ENCODE measurements around the gene PCCA.
"Not testable (repeated sequence)": the region's sequence is repeated elsewhere in the genome, so short reads cannot be mapped to it uniquely, and the experiment has no call there.

PCCA gene

GRCh38 chr13:100523411-100523810, 434.5 kb downstream of the PCCA start:
- in situ Hi-C loops (cut with MboI; ENCODE audit: low pct_unique_long_range_greater_than_20kb, low sequenced_read_pairs, unreplicated experiment), result loop anchor here (25.0 kb wide), 1 partner anchor 536 kb away; the partner anchor contains the start of gene ZIC2
- no peak for TF ChIP-seq CTCF (IDR thresholded peaks at IDR 0.05; ENCODE audit: extremely low read depth, insufficient read depth, missing control alignments)

GRCh38 chr13:100523981-100524386, 435.1 kb downstream of the PCCA start:
- no peak for DNase-seq (ENCODE audit: low spot score)
- in situ Hi-C loops (cut with MboI; ENCODE audit: low pct_unique_long_range_greater_than_20kb, low sequenced_read_pairs, unreplicated experiment), result loop anchor here (25.0 kb wide), 1 partner anchor 537 kb away; the partner anchor contains the start of gene ZIC2

More at GRCh38 chr13:100523411-100523810, 434.5 kb downstream of the PCCA start:
- DNase-seq (ENCODE audit: low spot score), result no peak

GRCh38 chr13:100524688-100525087, 435.8 kb downstream of the PCCA start:
- DNase-seq (ENCODE audit: low spot score), result not testable (repeated sequence)
- in situ Hi-C loops (cut with MboI; ENCODE audit: low pct_unique_long_range_greater_than_20kb, low sequenced_read_pairs, unreplicated experiment), result loop anchor here (25.0 kb wide), 1 partner anchor 537 kb away; the partner anchor contains the start of gene ZIC2

More at GRCh38 chr13:100523981-100524386, 435.1 kb downstream of the PCCA start:
- no peak for TF ChIP-seq CTCF (IDR thresholded peaks at IDR 0.05; ENCODE audit: extremely low read depth, insufficient read depth, missing control alignments)

GRCh38 chr13:100525453-100526317, 436.8 kb downstream of the PCCA start:
- DNase-seq (ENCODE audit: low spot score), result no peak
- TF ChIP-seq CTCF (IDR thresholded peaks at IDR 0.05; ENCODE audit: extremely low read depth, insufficient read depth, missing control alignments), result no peak
- in situ Hi-C loops (cut with MboI; ENCODE audit: low pct_unique_long_range_greater_than_20kb, low sequenced_read_pairs, unreplicated experiment), result no loop called here

GRCh38 chr13:100526318-100527000, 437.6 kb downstream of the PCCA start:
- DNase-seq (ENCODE audit: low spot score), result no peak
- in situ Hi-C loops (cut with MboI; ENCODE audit: low pct_unique_long_range_greater_than_20kb, low sequenced_read_pairs, unreplicated experiment), result no loop called here
- no peak for TF ChIP-seq CTCF (IDR thresholded peaks at IDR 0.05; ENCODE audit: extremely low read depth, insufficient read depth, missing control alignments)

GRCh38 chr13:100527644-100528043, 438.8 kb downstream of the PCCA start:
- DNase-seq (ENCODE audit: low spot score), result no peak
- in situ Hi-C loops (cut with MboI; ENCODE audit: low pct_unique_long_range_greater_than_20kb, low sequenced_read_pairs, unreplicated experiment), result no loop called here
- no peak for TF ChIP-seq CTCF (IDR thresholded peaks at IDR 0.05; ENCODE audit: extremely low read depth, insufficient read depth, missing control alignments)

- in situ Hi-C loops (cut with MboI; ENCODE audit: low pct_unique_long_range_greater_than_20kb, low sequenced_read_pairs, unreplicated experiment), result no loop called here
- DNase-seq (ENCODE audit: low spot score), result no peak
- TF ChIP-seq CTCF (IDR thresholded peaks at IDR 0.05; ENCODE audit: extremely low read depth, insufficient read depth, missing control alignments), result no peak
Measured at GRCh38 chr13:100528353-100528752, 439.5 kb downstream of the PCCA start.
